OCI-LY7 (cell line): ENCODE data around the gene GABPB1. TPM values are rescaled to one million over a fixed set of nuclear protein-coding genes. Genes with fewer than 3 reads are reported as not detected.
A peak's percentile ranks its signal among the peaks of the same experiment; 100 is the strongest.

Experiments
- BruUV-seq: library from RNA; stranded (reverse); fragments of 400-500 nt; replicated peaks from 2 replicates; lab custom pipeline; 2021; lab: Mats Ljungman, UMichigan
- CTCF ChIA-PET: fragments of 300-600 bp; sonication (Branson Sonifier 250); formaldehyde crosslinking; loops from one replicate; lab custom pipeline; 2022; ENCODE audit warnings: antibody characterized with exemption; ENCODE audit not compliant: unreplicated experiment; lab: Charles Lee
- POLR2A ChIA-PET: fragments of 300-600 bp; sonication (Branson Sonifier 250); formaldehyde crosslinking; loops from one replicate; lab custom pipeline; 2022; ENCODE audit warnings: antibody characterized with exemption; lab: Charles Lee
- DNase-seq: peaks from one replicate; pipeline ENCODE4 v3.0.0-alpha.2; 2015; ENCODE audit warnings: low spot score
- H2AFZ ChIP-seq: fragments of 200-600 bp; sonication (generic), shearing (Covaris generic); 2 replicates; pipeline ENCODE4 v1.6.1; 2014; ENCODE audit warnings: mild to moderate bottlenecking, antibody characterized with exemption, low read length, moderate library complexity
- H3K27ac ChIP-seq: fragments of 200-600 bp; sonication (generic); 2 replicates; pipeline ENCODE4 v1.5.1; 2014; ENCODE audit warnings: mixed run types, low read depth, mild to moderate bottlenecking, moderate library complexity, low read length, inconsistent platforms; ENCODE audit not compliant: poor library complexity, severe bottlenecking
- H3K36me3 ChIP-seq: fragments of 200-600 bp; sonication (generic); 2 replicates; pipeline ENCODE4 v1.6.1; 2014; ENCODE audit warnings: mild to moderate bottlenecking, antibody characterized with exemption, low read length, moderate library complexity, mixed read lengths; ENCODE audit not compliant: insufficient read depth
- H3K4me1 ChIP-seq: fragments of 200-600 bp; sonication (generic); 2 replicates; pipeline ENCODE4 v1.5.1; 2014; ENCODE audit warnings: mild to moderate bottlenecking, low read length; ENCODE audit not compliant: insufficient read depth, poor library complexity, severe bottlenecking
- H3K4me2 ChIP-seq: fragments of 200-600 bp; sonication (generic); 2 replicates; pipeline ENCODE4 v1.6.1; 2014; ENCODE audit warnings: mild to moderate bottlenecking, low read length
- H3K4me3 ChIP-seq: fragments of 200-600 bp; sonication (generic); 2 replicates; pipeline ENCODE4 v1.5.1; 2014; ENCODE audit warnings: mild to moderate bottlenecking, low read depth, low read length; ENCODE audit not compliant: poor library complexity, severe bottlenecking
- H3K79me2 ChIP-seq: fragments of 200-600 bp; sonication (generic); 2 replicates; pipeline ENCODE4 v1.6.1; 2016; ENCODE audit warnings: low read depth, mild to moderate bottlenecking, low read length, moderate library complexity, mixed read lengths; ENCODE audit not compliant: insufficient read depth
- H3K9me2 ChIP-seq: fragments of 200-600 bp; sonication (generic); 2 replicates; pipeline ENCODE4 v1.6.1; 2016; ENCODE audit warnings: mild to moderate bottlenecking, low read length, mixed read lengths; ENCODE audit not compliant: insufficient read depth
- H3K9me3 ChIP-seq: fragments of 200-600 bp; sonication (generic); 2 replicates; pipeline ENCODE4 v1.6.1; 2014; ENCODE audit warnings: mild to moderate bottlenecking, mixed run types, low read length, mixed read lengths
- H4K20me1 ChIP-seq: fragments of 200-600 bp; sonication (generic); 2 replicates; pipeline ENCODE4 v1.6.1; 2014; ENCODE audit warnings: mild to moderate bottlenecking, antibody characterized with exemption, low read length, moderate library complexity, mixed read lengths; ENCODE audit not compliant: insufficient read depth
- EZH2phosphoT487 ChIP-seq: fragments of 200-600 bp; sonication (generic); IDR thresholded peaks from 2 replicates; pipeline ENCODE4 v1.6.1; 2018; ENCODE audit warnings: low read depth, borderline replicate concordance, mild to moderate bottlenecking, mixed run types, antibody characterized with exemption, low read length, moderate library complexity, mixed read lengths
- intact Hi-C: fragments of 100-400 bp; cut with micrococcal nuclease; formaldehyde crosslinking; loops from one replicate; pipeline ENCODE4 v1.10.0; 2022; ENCODE audit not compliant: unreplicated experiment
- total RNA-seq, 2 experiments: library from RNA; depleted of rRNA in 1 of 2; stranded (reverse); fragments of >200 nt in 1 of 2; shearing (Covaris generic) in 1 of 2; gene quantifications; 2 replicates each; pipeline ENCODE4 v1.2.3, GENCODE V29; 2014 to 2022
- TF ChIP-seq, protein P1 (sequence below): fragments of 200-600 bp; sonication (generic); conservative IDR thresholded peaks from 2 replicates; pipeline ENCODE4 v1.5.1; 2014; ENCODE audit warnings: mild to moderate bottlenecking, antibody characterized with exemption, low read length, moderate library complexity, mixed read lengths

The GABPB1 gene
- total RNA-seq, 2 experiments from 2014 or later: 32.6 to 53.3 TPM

DNA sequence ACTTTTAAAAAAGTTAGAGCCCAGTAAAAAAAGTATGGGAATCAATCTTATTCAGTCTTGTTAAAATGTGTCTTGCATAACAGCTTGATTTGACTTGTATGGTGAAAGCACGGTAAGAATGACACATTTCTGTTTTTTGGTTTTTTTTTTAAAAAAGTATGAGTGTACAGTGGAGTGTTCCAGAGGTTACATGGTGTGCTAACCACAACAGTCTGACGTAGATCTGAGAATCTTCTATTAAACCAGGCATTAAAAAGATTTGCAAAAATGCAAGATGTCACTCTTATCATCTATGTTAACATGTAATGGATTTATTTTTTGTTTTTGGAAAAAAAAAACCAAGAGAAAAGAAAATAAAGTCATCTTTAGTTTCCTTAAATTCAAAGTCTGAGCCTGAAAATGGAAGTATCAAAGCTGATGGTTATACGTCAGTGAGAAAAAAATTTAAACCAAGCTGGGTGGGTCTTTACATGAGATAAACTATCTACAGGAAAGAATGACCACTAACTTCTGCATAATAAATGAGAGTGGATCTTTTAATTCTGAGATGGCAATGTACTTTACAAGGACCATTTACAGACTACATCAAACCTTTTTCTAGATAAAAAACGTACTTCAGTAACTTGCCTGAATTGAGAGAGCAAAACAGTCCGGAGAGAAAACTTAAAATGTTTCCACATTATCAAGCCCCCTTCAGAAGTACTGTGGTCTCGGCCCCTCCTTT lies 1.6 kb downstream of the GABPB1 start:
- no peak overlapping the region; the same call in 1 of the 2 replicates for H2AFZ ChIP-seq
- peaks cover 21% of the 10 kb centered on the region; the same call in 1 of the 2 replicates for H4K20me1 ChIP-seq
- peak overlapping the region; percentile 90 for H3K27ac ChIP-seq
- ChIA-PET CTCF (no interaction called here), POLR2A (interaction anchor here (0.7 to 0.9 kb wide), 3 partner anchors 67 to 1056 kb away, joined by 3 to 4 read pairs (median 3); no protein-coding TSS in a partner anchor)
- H3K4me3 ChIP-seq: peak overlapping the region; percentile 80
- no peak for TF ChIP-seq EZH2phosphoT487
- TF ChIP-seq, protein P1, sequence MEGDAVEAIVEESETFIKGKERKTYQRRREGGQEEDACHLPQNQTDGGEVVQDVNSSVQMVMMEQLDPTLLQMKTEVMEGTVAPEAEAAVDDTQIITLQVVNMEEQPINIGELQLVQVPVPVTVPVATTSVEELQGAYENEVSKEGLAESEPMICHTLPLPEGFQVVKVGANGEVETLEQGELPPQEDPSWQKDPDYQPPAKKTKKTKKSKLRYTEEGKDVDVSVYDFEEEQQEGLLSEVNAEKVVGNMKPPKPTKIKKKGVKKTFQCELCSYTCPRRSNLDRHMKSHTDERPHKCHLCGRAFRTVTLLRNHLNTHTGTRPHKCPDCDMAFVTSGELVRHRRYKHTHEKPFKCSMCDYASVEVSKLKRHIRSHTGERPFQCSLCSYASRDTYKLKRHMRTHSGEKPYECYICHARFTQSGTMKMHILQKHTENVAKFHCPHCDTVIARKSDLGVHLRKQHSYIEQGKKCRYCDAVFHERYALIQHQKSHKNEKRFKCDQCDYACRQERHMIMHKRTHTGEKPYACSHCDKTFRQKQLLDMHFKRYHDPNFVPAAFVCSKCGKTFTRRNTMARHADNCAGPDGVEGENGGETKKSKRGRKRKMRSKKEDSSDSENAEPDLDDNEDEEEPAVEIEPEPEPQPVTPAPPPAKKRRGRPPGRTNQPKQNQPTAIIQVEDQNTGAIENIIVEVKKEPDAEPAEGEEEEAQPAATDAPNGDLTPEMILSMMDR: no peak
- intact Hi-C loops: loop anchor here (5.0 to 10.0 kb wide), 3 partner anchors 89 to 409 kb away; partner anchors contain the start of gene TRPM7
- DNase-seq: peak; percentile 40
- no peaks in the 10 kb centered on the region for H3K9me2 ChIP-seq
- BruUV-seq: TSS peak; percentile 66
- peaks cover 44% of the 10 kb centered on the region for H3K36me3 ChIP-seq
- H3K4me2 ChIP-seq: peak overlapping the region; percentile 92
- peaks cover 45% of the 10 kb centered on the region for H3K4me1 ChIP-seq
- peaks cover 93% of the 10 kb centered on the region for H3K79me2 ChIP-seq
- H3K9me3 ChIP-seq: no peaks in the 10 kb centered on the region

DNA sequence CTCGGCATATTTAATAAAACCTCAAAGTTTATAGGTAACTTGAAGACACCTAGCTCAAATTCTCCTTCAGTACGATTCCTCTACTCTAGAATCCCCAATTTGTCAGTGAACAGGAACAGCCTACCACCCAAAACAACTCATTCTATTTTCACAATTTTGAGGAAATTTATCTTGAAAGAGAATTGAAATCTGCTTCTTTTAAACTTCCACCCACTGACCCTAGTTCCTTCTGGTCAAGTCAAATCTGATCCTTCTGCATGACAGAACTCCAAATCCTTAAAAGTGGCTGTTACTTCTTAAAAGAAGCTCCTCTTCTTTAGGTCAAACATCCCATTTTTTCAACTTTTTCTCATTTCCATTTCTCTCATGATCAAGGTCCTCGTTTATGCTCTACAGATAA lies 4.4 kb downstream of the GABPB1 start:
- Histone ChIP-seq H2AFZ (no peak overlapping the region), H3K36me3 (peaks cover 25% of the 10 kb centered on the region), H3K79me2 (peaks cover 82% of the 10 kb centered on the region), H3K4me2 (peak overlapping the region; percentile 92), H3K9me3 (no peaks in the 10 kb centered on the region), H3K9me2 (no peaks in the 10 kb centered on the region), H3K4me3 (peak overlapping the region; percentile 80), H3K4me1 (peaks cover 31% of the 10 kb centered on the region), H3K27ac (no peak overlapping the region), H4K20me1 (peaks cover 24% of the 10 kb centered on the region; the same call in 1 of the 2 replicates)
- BruUV-seq: TSS peak; percentile 2
- TF ChIP-seq, protein P1: no peak
- TF ChIP-seq EZH2phosphoT487: no peak
- intact Hi-C loops: loop anchor here (5.0 to 10.0 kb wide), 3 partner anchors 92 to 412 kb away; partner anchors contain the start of gene TRPM7
- DNase-seq: no peak
- POLR2A ChIA-PET: interaction anchor here (0.6 to 1.0 kb wide), 10 partner anchors 8 to 584 kb away, joined by 3 to 5 read pairs (median 3); no protein-coding TSS in a partner anchor
- CTCF ChIA-PET: no interaction called here

DNA sequence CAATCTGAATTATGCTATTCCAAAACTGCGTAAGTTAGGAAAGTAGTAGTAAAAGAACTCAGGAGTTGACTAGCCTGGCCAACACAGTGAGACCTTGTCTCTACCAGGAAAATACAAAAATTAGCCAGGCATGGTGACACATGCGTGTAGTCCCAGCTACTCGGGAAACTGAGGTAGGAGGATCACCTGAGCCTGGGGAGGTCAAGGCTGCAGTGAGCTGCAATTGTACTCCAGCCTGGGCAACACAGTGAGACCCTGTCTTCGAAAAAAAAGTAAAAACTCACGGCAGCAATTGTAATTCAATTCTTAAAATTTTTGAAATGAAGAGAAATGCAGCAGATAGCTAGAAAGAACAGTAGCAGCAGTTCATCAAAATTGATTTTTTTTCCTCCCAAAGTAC lies 9.7 kb downstream of the GABPB1 start:
- Histone ChIP-seq H2AFZ (no peak overlapping the region), H3K36me3 (peaks cover 15% of the 10 kb centered on the region; the same call in 1 of the 2 replicates), H3K4me2 (no peak overlapping the region), H3K9me2 (no peaks in the 10 kb centered on the region), H3K27ac (no peak overlapping the region), H3K79me2 (peaks cover 42% of the 10 kb centered on the region), H3K4me3 (no peak overlapping the region), H3K9me3 (no peaks in the 10 kb centered on the region), H4K20me1 (peaks cover 18% of the 10 kb centered on the region), H3K4me1 (peaks cover 5% of the 10 kb centered on the region)
- no peak for TF ChIP-seq EZH2phosphoT487
- TF ChIP-seq, protein P1: no peak
- no peak for DNase-seq
- BruUV-seq: no TSS peak
- intact Hi-C loops: no loop called here
- CTCF ChIA-PET: no interaction called here
- POLR2A ChIA-PET: no interaction called here
